GM19238 (cell line): ENCODE results near the gene RHBDD1.

ENCODE experiments used
- DNase-seq: peaks from one replicate; pipeline ENCODE4 v3.0.0; 2011; ENCODE audit warnings: low spot score; ENCODE audit not compliant: insufficient read length

RHBDD1 gene

GRCh38 chr2:227030789-227031188 is 194.9 kb downstream of the RHBDD1 start:
- DNase-seq = no peak

DNA sequence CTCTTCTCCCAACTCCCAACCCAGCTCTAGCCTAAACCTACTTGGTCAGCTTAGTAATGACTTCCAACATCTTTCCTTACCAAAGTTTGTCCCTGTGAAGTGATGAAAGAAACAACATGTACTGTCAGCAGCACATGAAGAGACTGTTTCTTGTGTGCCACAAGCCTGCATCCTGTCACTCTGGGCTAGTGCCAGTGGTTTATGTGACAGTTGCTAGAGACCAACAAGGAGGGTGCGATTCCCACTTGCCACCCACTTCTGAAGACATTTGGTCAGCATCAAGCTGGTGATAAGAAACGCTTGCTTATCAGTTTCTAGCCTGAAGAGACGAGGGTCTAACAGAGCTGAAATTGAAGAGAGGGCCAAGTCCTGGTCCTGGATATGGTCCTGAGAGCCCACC is 195.5 kb downstream of the RHBDD1 start:
- no peak for DNase-seq

GRCh38 chr2:227033471-227034148 is 197.8 kb downstream of the RHBDD1 start:
- DNase-seq = peak; percentile 15

- no peak for DNase-seq
Observed at GRCh38 chr2:227035711-227036367, 200.0 kb downstream of the RHBDD1 start.

DNA sequence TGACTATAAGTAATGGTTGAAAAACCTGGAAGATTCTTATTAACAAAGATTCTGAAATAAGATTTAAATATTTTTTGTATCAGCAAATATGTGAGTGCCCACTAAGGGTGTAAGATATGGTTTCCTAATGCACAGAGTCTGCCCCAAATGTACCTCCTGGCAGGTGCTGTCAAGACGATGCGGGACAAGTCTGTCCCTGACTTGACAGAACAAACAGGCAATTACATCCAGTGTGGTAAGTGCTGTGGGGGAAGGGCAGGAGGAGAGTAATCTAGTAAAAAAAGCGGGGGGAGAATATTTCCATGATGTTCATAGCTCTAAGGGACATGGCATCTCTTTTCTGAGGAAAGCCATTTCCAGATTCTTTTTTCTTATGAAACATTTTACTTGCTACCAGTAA is 200.7 kb downstream of the RHBDD1 start:
- no peak for DNase-seq

GRCh38 chr2:227038550-227039189 is 202.8 kb downstream of the RHBDD1 start:
- DNase-seq = no peak

DNA sequence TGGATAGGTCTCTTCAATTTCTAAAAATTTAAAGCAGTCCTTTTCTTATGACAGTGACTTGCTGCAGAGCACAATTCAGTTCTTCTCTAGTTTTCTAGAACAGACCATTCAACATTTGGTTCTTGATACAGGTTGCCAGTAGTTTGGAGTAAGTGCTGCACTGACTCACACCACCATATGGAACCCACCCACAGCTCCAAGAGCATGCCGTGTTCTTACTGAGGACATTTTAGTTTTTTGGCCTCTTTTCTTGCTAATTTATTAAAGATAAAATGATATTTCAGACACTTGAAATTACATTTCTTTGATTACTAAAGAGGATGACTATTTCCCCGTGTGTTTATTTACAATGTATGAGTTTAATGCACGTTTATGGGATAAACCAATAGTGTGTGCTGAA is 208.1 kb downstream of the RHBDD1 start:
- no peak for DNase-seq
